ENCODE results near the gene PODXL. TPM values are rescaled to one million over a fixed set of nuclear protein-coding genes. Genes with fewer than 3 reads are reported as not detected.

Gene PODXL
- polyA plus RNA-seq, 2 of the 4 experiments (the other 2 are of a cell fraction), result 13.2 to 35.3 TPM

DNA sequence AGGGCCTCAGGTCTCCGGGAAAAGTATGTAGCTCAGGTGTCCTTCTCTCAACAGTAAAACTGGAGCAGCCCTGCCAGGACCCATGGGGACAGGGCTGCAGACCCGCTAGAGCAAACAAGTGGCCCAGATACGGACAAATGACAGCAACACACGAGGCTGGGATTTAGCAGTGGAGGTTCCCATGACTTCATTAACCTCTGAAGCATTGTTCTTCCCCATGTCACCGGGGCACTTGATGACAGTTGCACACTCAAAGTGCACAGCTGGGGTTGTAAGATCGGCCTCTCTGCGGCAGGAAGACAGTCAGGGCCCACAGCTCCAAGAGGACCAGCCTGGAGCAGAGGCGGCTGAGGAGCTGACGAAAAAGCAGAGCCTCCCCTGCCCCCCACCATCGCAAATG lies 12.5 kb upstream of the PODXL start:
- H3K27ac ChIP-seq, result no peak overlapping the region
- CTCF ChIA-PET, result interaction anchor here (1.2 to 2.2 kb wide), 3 partner anchors 15 to 62 kb away, joined by 3 to 5 read pairs (median 4); no protein-coding TSS in a partner anchor
- DNase-seq (ENCODE audit: low read depth in 1 of 2, low spot score in 1 of 2) (no peak), FAIRE-seq (no peak), ATAC-seq (no peak)
- H3K4me1 ChIP-seq, result no peaks in the 10 kb centered on the region
- POLR2A ChIA-PET, result no interaction called here
- WGBS (ENCODE audit: missing lambda C conversion rate), result 81% methylated on average over 10 of the region's 10 CpGs
- TF ChIP-seq RCOR1 (IDR thresholded peaks at IDR 0.05; ENCODE audit: low read depth, low read length) (no peak), HDAC2 (IDR thresholded peaks at IDR 0.05) (no peak), ZC3H11A (IDR thresholded peaks at IDR 0.05) (no peak), HOXA7 (CRISPR knock-in tag; IDR thresholded peaks at IDR 0.05) (no peak), KDM5A (IDR thresholded peaks at IDR 0.05) (no peak), TP53 (CRISPR knock-in tag; IDR thresholded peaks at IDR 0.05) (no peak), CBX8 (IDR thresholded peaks at IDR 0.05) (no peak), ESRRA (IDR thresholded peaks at IDR 0.05; ENCODE audit: borderline replicate concordance, low read length) (no peak), TFCP2L1 (CRISPR knock-in tag; IDR thresholded peaks at IDR 0.05) (no peak), SMC3 (IDR thresholded peaks at IDR 0.05) (no peak)
- TF ChIP-seq, protein P1, sequence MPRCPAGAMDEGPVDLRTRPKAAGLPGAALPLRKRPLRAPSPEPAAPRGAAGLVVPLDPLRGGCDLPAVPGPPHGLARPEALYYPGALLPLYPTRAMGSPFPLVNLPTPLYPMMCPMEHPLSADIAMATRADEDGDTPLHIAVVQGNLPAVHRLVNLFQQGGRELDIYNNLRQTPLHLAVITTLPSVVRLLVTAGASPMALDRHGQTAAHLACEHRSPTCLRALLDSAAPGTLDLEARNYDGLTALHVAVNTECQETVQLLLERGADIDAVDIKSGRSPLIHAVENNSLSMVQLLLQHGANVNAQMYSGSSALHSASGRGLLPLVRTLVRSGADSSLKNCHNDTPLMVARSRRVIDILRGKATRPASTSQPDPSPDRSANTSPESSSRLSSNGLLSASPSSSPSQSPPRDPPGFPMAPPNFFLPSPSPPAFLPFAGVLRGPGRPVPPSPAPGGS (IDR thresholded peaks at IDR 0.05), result no peak
- TF ChIP-seq, protein P2, sequence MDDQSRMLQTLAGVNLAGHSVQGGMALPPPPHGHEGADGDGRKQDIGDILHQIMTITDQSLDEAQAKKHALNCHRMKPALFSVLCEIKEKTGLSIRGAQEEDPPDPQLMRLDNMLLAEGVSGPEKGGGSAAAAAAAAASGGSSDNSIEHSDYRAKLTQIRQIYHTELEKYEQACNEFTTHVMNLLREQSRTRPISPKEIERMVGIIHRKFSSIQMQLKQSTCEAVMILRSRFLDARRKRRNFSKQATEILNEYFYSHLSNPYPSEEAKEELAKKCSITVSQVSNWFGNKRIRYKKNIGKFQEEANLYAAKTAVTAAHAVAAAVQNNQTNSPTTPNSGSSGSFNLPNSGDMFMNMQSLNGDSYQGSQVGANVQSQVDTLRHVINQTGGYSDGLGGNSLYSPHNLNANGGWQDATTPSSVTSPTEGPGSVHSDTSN (IDR thresholded peaks at IDR 0.05), result no peak
- TF ChIP-seq, protein P3, sequence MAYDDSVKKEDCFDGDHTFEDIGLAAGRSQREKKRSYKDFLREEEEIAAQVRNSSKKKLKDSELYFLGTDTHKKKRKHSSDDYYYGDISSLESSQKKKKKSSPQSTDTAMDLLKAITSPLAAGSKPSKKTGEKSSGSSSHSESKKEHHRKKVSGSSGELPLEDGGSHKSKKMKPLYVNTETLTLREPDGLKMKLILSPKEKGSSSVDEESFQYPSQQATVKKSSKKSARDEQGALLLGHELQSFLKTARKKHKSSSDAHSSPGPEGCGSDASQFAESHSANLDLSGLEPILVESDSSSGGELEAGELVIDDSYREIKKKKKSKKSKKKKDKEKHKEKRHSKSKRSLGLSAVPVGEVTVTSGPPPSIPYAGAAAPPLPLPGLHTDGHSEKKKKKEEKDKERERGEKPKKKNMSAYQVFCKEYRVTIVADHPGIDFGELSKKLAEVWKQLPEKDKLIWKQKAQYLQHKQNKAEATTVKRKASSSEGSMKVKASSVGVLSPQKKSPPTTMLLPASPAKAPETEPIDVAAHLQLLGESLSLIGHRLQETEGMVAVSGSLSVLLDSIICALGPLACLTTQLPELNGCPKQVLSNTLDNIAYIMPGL (CRISPR knock-in tag; IDR thresholded peaks at IDR 0.05; ENCODE audit: borderline replicate concordance), result no peak
- no peak overlapping the region for H3K4me3 ChIP-seq
- H3K4me2 ChIP-seq, result no peak overlapping the region
- no peaks in the 10 kb centered on the region for H3K9me3 ChIP-seq

DNA sequence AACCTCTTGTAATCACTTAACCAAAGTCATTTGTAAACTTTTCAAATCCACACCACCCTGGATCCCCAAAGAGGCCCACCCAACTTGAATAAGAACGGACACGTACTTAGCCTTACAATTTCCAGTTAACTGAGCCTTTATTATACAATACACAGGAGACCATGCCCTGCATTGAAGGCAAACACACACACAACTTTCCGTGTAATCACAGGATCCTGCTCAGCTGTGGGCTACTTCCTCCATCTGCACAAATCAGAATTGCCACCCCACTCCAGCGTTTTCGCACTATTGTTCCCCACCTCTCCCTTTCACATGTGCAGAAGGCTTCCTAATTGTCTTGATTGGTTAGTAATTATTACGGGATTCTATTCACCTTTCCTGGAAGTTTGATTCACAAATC lies 12.1 kb upstream of the PODXL start:
- Histone ChIP-seq H3K4me3 (no peak overlapping the region), H3K4me1 (no peaks in the 10 kb centered on the region), H3K9me3 (no peaks in the 10 kb centered on the region), H3K27ac (no peak overlapping the region), H3K4me2 (no peak overlapping the region)
- 87% methylated on average over 6 of the region's 6 CpGs for WGBS (ENCODE audit: missing lambda C conversion rate)
- ChIA-PET CTCF (interaction anchor here (0.7 to 2.2 kb wide), 4 partner anchors 16 to 61 kb away, joined by 3 to 5 read pairs (median 4); no protein-coding TSS in a partner anchor), POLR2A (no interaction called here)
- ATAC-seq, result no peak
- FAIRE-seq, result no peak
- DNase-seq (ENCODE audit: low read depth in 1 of 2, low spot score in 1 of 2), result no peak
- TF ChIP-seq, protein P4, sequence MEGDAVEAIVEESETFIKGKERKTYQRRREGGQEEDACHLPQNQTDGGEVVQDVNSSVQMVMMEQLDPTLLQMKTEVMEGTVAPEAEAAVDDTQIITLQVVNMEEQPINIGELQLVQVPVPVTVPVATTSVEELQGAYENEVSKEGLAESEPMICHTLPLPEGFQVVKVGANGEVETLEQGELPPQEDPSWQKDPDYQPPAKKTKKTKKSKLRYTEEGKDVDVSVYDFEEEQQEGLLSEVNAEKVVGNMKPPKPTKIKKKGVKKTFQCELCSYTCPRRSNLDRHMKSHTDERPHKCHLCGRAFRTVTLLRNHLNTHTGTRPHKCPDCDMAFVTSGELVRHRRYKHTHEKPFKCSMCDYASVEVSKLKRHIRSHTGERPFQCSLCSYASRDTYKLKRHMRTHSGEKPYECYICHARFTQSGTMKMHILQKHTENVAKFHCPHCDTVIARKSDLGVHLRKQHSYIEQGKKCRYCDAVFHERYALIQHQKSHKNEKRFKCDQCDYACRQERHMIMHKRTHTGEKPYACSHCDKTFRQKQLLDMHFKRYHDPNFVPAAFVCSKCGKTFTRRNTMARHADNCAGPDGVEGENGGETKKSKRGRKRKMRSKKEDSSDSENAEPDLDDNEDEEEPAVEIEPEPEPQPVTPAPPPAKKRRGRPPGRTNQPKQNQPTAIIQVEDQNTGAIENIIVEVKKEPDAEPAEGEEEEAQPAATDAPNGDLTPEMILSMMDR (IDR thresholded peaks at IDR 0.05), result no peak
- TF ChIP-seq HOXB5 (CRISPR knock-in tag; IDR thresholded peaks at IDR 0.05) (no peak), TP53 (CRISPR knock-in tag; IDR thresholded peaks at IDR 0.05) (no peak), SMC3 (IDR thresholded peaks at IDR 0.05) (no peak), FOXS1 (CRISPR knock-in tag; IDR thresholded peaks at IDR 0.05) (no peak), CBX8 (IDR thresholded peaks at IDR 0.05) (no peak), PHF8 (IDR thresholded peaks at IDR 0.05; ENCODE audit: borderline replicate concordance, low read depth) (no peak), JUN (IDR thresholded peaks at IDR 0.05) (no peak), MYC (IDR thresholded peaks at IDR 0.05; ENCODE audit: borderline replicate concordance, low read length) (no peak), POLR2A (IDR thresholded peaks at IDR 0.05; ENCODE audit: low read length) (no peak), MAFK (IDR thresholded peaks at IDR 0.05; ENCODE audit: partially characterized antibody) (no peak)
- TF ChIP-seq, protein P2 (IDR thresholded peaks at IDR 0.05), result no peak
- TF ChIP-seq, protein P5, sequence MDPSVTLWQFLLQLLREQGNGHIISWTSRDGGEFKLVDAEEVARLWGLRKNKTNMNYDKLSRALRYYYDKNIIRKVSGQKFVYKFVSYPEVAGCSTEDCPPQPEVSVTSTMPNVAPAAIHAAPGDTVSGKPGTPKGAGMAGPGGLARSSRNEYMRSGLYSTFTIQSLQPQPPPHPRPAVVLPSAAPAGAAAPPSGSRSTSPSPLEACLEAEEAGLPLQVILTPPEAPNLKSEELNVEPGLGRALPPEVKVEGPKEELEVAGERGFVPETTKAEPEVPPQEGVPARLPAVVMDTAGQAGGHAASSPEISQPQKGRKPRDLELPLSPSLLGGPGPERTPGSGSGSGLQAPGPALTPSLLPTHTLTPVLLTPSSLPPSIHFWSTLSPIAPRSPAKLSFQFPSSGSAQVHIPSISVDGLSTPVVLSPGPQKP (IDR thresholded peaks at IDR 0.05; ENCODE audit: low read depth, low read length), result no peak
- TF ChIP-seq, protein P3 (CRISPR knock-in tag; IDR thresholded peaks at IDR 0.05; ENCODE audit: borderline replicate concordance), result no peak
- TF ChIP-seq, protein P6, sequence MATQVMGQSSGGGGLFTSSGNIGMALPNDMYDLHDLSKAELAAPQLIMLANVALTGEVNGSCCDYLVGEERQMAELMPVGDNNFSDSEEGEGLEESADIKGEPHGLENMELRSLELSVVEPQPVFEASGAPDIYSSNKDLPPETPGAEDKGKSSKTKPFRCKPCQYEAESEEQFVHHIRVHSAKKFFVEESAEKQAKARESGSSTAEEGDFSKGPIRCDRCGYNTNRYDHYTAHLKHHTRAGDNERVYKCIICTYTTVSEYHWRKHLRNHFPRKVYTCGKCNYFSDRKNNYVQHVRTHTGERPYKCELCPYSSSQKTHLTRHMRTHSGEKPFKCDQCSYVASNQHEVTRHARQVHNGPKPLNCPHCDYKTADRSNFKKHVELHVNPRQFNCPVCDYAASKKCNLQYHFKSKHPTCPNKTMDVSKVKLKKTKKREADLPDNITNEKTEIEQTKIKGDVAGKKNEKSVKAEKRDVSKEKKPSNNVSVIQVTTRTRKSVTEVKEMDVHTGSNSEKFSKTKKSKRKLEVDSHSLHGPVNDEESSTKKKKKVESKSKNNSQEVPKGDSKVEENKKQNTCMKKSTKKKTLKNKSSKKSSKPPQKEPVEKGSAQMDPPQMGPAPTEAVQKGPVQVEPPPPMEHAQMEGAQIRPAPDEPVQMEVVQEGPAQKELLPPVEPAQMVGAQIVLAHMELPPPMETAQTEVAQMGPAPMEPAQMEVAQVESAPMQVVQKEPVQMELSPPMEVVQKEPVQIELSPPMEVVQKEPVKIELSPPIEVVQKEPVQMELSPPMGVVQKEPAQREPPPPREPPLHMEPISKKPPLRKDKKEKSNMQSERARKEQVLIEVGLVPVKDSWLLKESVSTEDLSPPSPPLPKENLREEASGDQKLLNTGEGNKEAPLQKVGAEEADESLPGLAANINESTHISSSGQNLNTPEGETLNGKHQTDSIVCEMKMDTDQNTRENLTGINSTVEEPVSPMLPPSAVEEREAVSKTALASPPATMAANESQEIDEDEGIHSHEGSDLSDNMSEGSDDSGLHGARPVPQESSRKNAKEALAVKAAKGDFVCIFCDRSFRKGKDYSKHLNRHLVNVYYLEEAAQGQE (IDR thresholded peaks at IDR 0.05), result no peak

Measured in A549 (cell line).